Osteocyte (in vitro differentiated cells): ENCODE measurements around the gene LAX1. TPM values are rescaled to one million over a fixed set of nuclear protein-coding genes. Genes with fewer than 3 reads are reported as not detected.

Source experiments
- DNase-seq: peaks from one replicate; pipeline ENCODE4 v3.0.0; 2021; ENCODE audit warnings: mixed read lengths; ENCODE audit not compliant: unreplicated experiment; ENCODE audit errors: extremely low spot score
- H3K27ac Mint-ChIP-seq: one replicate; pipeline ENCODE4 v1.8.0; 2021; ENCODE audit warnings: mild to moderate bottlenecking, mixed read lengths; ENCODE audit not compliant: unreplicated experiment
- H3K27me3 Mint-ChIP-seq: one replicate; pipeline ENCODE4 v1.8.0; 2021; ENCODE audit warnings: mixed read lengths; ENCODE audit not compliant: unreplicated experiment
- H3K36me3 Mint-ChIP-seq: one replicate; pipeline ENCODE4 v1.8.0; 2021; ENCODE audit warnings: mixed read lengths; ENCODE audit not compliant: unreplicated experiment
- H3K4me1 Mint-ChIP-seq: one replicate; pipeline ENCODE4 v1.8.0; 2021; ENCODE audit warnings: mixed read lengths; ENCODE audit not compliant: unreplicated experiment
- H3K4me3 Mint-ChIP-seq: one replicate; pipeline ENCODE4 v1.8.0; 2021; ENCODE audit warnings: mild to moderate bottlenecking, moderate library complexity, mixed read lengths; ENCODE audit not compliant: unreplicated experiment
- H3K9me3 Mint-ChIP-seq: one replicate; pipeline ENCODE4 v1.8.0; 2021; ENCODE audit warnings: mixed read lengths; ENCODE audit not compliant: unreplicated experiment
- long read RNA-seq: library from polyadenylated mRNA; unstranded; transcript quantifications from one replicate; pipeline ENCODE4 v2.0.0, GENCODE V29; 2021
- total RNA-seq: library from RNA; stranded (reverse); gene quantifications from 2 replicates; pipeline ENCODE4 v1.2.1, GENCODE V29; 2021
- TF ChIP-seq, protein P1 (sequence below): fragments of 200-600 bp; sonication (generic); IDR thresholded peaks from 2 replicates; pipeline ENCODE4 v1.5.0; 2021; ENCODE audit warnings: antibody characterized with exemption, mild to moderate bottlenecking, moderate library complexity

Gene LAX1
- total RNA-seq: not detected in 2 replicates
- long read RNA-seq: 0 reads

- H3K9me3 Mint-ChIP-seq: no peaks in the 10 kb centered on the region
- no peak for DNase-seq
Measured at GRCh38 chr1:203765029-203765837, at the start of gene LAX1. Gene LAX1, plus strand, starts transcription at chr1:203765183. Its CDS starts 383 bp downstream, at chr1:203765566.

GRCh38 chr1:203717120-203717519 lies 47.9 kb upstream of the LAX1 start:
- TF ChIP-seq, protein P1, sequence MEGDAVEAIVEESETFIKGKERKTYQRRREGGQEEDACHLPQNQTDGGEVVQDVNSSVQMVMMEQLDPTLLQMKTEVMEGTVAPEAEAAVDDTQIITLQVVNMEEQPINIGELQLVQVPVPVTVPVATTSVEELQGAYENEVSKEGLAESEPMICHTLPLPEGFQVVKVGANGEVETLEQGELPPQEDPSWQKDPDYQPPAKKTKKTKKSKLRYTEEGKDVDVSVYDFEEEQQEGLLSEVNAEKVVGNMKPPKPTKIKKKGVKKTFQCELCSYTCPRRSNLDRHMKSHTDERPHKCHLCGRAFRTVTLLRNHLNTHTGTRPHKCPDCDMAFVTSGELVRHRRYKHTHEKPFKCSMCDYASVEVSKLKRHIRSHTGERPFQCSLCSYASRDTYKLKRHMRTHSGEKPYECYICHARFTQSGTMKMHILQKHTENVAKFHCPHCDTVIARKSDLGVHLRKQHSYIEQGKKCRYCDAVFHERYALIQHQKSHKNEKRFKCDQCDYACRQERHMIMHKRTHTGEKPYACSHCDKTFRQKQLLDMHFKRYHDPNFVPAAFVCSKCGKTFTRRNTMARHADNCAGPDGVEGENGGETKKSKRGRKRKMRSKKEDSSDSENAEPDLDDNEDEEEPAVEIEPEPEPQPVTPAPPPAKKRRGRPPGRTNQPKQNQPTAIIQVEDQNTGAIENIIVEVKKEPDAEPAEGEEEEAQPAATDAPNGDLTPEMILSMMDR: no peak
- Mint-ChIP-seq H3K4me3 (no peak overlapping the region), H3K36me3 (peaks cover 23% of the 10 kb centered on the region), H3K27me3 (no peaks in the 10 kb centered on the region), H3K9me3 (no peaks in the 10 kb centered on the region), H3K4me1 (no peaks in the 10 kb centered on the region), H3K27ac (no peak overlapping the region)
- DNase-seq: no peak

More at GRCh38 chr1:203765029-203765837, at the start of gene LAX1:
- Mint-ChIP-seq H3K4me1 (no peaks in the 10 kb centered on the region), H3K27ac (no peak within 1 kb of the TSS), H3K4me3 (no peak within 1 kb of the TSS), H3K27me3 (peaks cover 18% of the 10 kb centered on the region), H3K36me3 (no peaks in the 10 kb centered on the region)
- TF ChIP-seq, protein P1: no peak

- no peak for DNase-seq
- no peaks in the 10 kb centered on the region for H3K4me1 Mint-ChIP-seq
- no peaks in the 10 kb centered on the region for H3K27me3 Mint-ChIP-seq
- H3K27ac Mint-ChIP-seq: no peak overlapping the region
- peaks cover 26% of the 10 kb centered on the region for H3K36me3 Mint-ChIP-seq
- H3K9me3 Mint-ChIP-seq: no peaks in the 10 kb centered on the region
- TF ChIP-seq, protein P1: no peak
- H3K4me3 Mint-ChIP-seq: no peak overlapping the region
Measured at GRCh38 chr1:203720242-203720641, 44.7 kb upstream of the LAX1 start.

GRCh38 chr1:203722909-203723308 lies 42.1 kb upstream of the LAX1 start:
- no peak for DNase-seq
- TF ChIP-seq, protein P1: no peak
- Mint-ChIP-seq H3K27me3 (no peaks in the 10 kb centered on the region), H3K4me1 (no peaks in the 10 kb centered on the region), H3K36me3 (peaks cover 38% of the 10 kb centered on the region), H3K9me3 (no peaks in the 10 kb centered on the region), H3K4me3 (no peak overlapping the region), H3K27ac (no peak overlapping the region)

GRCh38 chr1:203726417-203726867 lies 38.5 kb upstream of the LAX1 start:
- Mint-ChIP-seq H3K27me3 (no peaks in the 10 kb centered on the region), H3K9me3 (no peaks in the 10 kb centered on the region), H3K4me3 (no peak overlapping the region), H3K27ac (no peak overlapping the region), H3K36me3 (peaks cover 51% of the 10 kb centered on the region), H3K4me1 (no peaks in the 10 kb centered on the region)
- no peak for DNase-seq
- TF ChIP-seq, protein P1: no peak
